ENCODE results near the gene MRPS15.

- TF ChIP-seq CTCF (IDR thresholded peaks at IDR 0.05; ENCODE audit: low read length) (no peak), EZH2 (IDR thresholded peaks at IDR 0.05; ENCODE audit: borderline replicate concordance, low read length) (no peak)
These were observed 25.5 kb downstream of the MRPS15 start for GRCh38 chr1:36438715-36439114.
